COR-L47 (cell line): ENCODE data around the gene SWAP70.

Experiments
- DNase-seq: peaks from one replicate; lab custom pipeline; 2025; lab: John Stamatoyannopoulos, UW

The SWAP70 gene

GRCh38 chr11:9651899-9652748, 11.8 kb upstream of the SWAP70 start:
- no peak for DNase-seq

GRCh38 chr11:9653871-9654270, 10.0 kb upstream of the SWAP70 start:
- DNase-seq: no peak

GRCh38 chr11:9656864-9657263, 7.0 kb upstream of the SWAP70 start:
- DNase-seq: no peak

DNA sequence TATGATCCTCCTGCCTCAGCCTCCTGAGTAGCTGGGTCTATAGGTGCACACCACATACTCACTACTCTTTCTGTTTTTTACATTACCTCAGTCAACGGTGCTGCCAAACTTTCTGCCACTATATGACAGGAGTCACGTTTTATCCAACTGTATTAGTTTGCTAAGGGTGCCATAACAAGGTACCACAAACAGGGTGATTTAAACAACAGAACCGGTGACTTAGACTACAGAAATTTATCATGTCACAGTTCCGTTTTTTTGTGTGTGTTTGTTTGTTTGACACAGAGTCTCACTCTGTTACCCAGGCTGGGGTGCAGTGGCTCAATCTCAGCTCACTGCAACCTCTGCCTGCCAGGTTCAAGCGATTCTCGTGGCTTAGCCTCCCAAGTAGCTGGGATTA, 6.3 kb upstream of the SWAP70 start:
- no peak for DNase-seq

- no peak for DNase-seq
Measured at GRCh38 chr11:9660886-9661285, 3.0 kb upstream of the SWAP70 start.

GRCh38 chr11:9662273-9662672, 1.6 kb upstream of the SWAP70 start:
- no peak for DNase-seq

DNA sequence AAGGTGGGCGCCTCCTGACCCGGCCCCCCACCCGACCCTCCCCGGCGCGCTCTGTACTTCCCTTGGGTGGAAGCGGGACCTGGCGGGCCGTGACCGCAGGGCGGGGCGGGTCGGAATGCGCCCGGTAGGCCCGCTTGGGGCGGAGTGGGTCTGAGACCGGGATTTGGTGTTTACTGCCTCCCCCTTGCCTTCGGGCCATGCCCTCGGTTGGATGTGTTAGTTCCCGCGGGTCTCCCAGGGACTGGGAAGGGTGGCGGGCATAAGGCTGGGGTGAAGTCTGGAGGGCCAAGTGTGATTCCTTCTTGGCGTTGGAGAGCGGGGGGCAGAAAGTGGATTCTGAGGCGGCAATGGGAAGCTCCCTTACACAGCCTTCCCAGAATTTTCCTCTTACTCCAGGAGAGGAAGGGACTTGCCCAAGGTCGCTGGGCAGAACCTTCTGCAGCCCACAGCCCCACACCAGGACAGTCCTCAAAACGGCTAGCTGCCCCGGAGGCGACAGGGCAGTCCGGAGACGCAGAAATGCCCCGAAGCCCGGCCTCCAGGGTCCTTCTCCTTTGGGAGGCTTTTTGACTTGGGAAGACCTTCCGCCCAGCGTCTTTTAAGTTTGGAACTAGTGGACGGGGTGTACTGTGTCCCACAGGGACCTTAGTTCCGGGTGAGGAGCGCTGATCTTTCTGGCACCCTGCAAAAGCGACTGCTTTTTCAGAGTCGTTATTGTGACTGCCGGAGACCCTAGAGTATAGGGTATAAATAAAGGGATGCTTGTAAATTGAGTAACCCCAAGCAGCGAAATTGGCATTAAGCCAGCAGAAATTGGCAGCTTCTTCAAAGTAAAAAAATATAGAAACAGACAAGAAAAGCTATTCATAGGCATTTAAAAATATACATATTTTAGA, 647 bp downstream of the SWAP70 start:
- DNase-seq: no peak

DNA sequence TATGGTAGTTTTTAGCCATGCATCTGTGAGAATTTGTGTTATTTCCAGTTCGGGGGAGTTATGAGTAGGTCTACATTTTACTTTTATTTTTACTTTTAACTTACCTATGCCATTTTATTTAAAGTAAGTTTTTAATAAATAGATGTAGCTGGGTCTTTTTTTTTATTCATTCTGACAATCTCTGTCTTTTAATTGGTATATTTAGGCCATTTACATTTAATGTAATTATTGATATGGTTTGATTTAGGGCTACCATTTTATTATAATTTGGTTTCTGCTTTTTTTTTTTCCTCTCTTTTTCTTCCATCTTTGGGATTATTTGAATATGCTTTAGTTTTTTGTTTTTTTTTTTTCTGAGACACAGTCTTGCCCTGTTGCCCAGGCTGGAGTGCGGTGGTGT, 1.9 kb downstream of the SWAP70 start:
- no peak for DNase-seq

- DNase-seq: no peak
Measured at GRCh38 chr11:9669954-9670353, 6.1 kb downstream of the SWAP70 start.

- no peak for DNase-seq
Measured at GRCh38 chr11:9672288-9672916, 8.5 kb downstream of the SWAP70 start.

DNA sequence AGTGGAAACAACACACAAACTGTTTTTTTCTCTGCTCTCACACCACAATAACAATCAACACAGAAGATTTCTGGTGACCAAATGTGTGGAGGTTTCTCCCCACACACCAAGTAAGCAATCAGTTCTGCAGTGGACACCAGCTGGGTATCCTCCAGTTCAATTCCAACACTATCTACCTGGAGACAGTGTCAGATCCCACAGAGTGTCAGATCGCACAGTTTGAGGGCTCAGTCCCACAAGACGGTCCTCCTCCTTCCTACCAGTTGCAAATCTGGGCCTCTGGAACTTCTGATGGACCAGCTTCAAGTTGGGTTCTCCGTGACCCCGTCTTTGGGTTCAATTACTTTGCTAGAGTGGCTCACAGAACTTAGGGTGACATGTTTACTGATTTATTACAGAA, 9.0 kb downstream of the SWAP70 start:
- DNase-seq: no peak

GRCh38 chr11:9675691-9676090, 11.8 kb downstream of the SWAP70 start:
- no peak for DNase-seq

DNA sequence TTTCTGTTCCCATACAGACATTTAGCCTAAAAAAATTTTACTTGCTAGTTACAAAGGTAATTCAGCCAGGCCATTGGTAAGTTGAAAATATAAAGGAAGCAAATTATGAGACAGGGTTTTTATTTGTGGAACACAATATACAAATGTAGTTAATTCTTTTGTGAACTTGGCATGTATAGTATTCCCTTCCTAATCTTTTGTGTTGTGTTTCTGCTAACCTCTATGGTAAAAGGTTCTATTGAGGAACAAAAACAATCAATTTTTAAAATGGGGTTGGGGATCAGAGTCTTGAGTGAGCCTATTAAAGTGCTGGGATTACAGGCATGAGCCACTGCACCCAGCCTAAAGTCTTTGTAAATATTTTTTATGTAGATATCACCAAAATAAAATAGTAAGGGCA, 14.1 kb downstream of the SWAP70 start:
- DNase-seq: no peak

- DNase-seq: no peak
Measured at GRCh38 chr11:9678576-9678975, 14.7 kb downstream of the SWAP70 start.

DNA sequence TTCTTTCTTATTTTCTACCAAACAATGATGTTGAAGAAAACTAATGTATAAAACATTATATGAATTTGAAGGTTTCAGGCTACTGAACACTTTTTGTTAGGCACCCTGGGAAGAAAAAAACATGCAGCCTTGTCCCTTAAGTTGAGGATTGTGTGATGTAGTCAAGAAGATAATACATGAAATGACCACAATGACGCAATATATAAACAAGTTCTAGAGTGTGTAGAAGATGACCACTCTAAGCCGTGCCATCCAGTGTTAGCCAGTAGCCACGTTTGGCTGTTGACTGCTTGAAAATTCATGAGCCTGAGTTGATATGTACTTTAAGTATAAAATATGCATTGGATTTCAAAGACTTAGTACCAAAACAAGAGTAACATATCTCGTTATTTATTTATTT, 16.2 kb downstream of the SWAP70 start:
- no peak for DNase-seq

DNA sequence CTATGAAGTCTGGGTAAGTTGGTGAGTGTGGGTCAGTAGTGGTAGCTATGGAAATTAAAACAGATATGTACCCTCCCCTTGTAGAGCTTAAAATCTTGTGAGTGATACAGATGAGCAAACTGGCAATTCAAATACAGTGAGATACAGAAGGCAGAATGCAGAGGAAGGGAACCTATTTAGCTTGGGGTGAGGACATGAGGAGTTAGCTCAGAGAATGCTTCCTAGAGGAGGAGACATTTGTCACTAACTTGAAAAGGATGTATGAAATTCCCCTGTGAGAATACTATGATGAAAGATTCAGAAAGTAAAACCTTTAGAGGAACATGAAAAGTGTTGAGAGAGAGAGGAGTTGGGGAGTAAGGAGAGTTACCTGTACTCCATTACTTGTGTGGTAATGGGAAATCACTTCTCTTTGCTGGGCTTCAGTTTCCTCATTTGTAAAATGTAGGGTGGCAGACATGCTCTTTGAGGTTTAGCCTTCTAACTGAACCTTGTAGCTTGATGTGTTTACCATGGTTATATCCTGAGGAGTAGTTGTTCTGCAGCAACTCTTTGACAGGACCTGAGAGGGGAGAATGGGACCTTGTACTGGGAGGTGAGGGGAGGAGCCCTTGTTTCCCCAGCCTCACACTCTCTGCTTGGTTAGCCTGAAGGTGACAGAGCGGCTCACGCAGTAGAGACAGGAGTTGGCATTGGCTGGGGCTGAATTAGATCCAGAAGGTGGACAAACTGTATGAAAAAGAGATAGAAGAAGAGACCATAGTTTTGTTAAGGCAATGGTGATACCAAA, 17.9 kb downstream of the SWAP70 start:
- no peak for DNase-seq

- DNase-seq: no peak
Measured at GRCh38 chr11:9687711-9688477, 24.0 kb downstream of the SWAP70 start.

DNA sequence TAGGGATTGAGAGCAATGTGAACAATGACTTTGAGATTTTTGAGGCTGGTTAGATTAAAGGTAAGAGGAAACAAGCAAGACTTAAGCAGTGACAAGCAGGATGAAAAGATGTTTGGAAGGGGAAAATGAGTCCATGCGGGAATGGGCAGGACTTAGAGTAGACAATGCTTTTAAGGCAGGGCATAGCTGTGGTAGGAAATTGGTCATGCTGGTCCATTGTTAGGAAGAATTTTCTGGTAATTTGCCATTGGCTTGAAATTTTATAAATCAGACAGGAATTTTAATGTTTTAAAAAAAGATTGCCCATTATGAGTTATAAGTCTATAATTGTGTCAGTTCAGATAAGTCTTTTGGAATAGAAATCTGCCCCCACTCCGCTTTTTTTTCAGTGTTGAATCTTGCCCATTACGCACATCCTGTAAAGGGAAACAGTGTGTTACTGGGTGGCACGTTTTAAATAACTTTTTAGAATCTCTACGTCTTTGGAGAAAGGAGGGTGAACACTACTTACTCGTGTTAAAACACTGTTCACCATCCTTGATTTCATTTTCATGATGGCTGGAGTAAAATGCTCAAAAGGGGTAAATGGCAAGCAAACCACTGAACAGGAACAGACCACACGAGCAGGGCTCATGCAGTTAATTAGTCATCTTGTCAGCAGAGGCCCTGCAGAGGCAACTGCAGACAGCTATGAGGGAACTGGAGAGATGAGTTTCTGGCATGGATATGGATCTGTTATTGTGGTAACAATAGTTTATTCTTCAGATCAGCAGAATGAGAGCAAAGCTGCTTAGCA, 25.0 kb downstream of the SWAP70 start:
- DNase-seq: no peak

DNA sequence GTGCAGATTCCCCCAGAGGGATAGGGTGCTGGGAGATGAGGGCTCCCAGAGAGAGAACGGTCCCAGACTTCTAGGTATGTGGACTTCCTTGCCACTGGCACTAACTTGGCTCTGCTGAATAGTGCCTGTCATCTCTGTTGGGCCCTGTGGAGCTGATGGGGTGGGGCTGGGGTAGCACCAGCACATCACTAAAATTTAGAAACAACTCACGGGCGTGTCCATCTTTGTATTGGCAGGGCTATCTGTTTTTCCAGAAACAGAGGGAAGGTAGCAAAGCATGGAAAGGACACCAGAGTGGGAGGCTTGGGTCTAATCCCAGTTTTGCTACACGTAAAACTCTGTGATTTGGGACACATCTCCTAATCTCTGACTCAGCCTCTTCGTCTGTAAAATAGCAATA, 25.8 kb downstream of the SWAP70 start:
- DNase-seq: no peak

DNA sequence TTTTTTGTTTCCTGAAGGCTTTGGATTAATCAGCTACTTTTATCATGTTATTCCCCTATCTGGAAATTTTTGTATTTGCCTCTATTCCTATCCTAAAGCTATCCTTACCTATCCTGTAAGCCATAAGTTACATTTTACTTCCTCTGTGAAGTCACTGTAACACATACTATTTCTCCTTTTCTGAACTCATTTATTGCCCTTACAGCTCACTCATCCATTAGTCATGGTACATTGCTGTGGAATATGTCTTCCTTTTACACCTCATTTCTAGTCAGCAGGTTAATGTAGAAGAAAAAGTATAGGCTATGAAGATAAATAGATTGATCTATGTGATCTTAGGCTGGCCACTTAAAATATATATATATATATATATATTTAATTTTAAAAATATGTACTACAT, 28.0 kb downstream of the SWAP70 start:
- no peak for DNase-seq
